DMS 273 treated with DMSO at 0.1 percent for 48 hours (cell line): ENCODE data around the gene TRDN.
"Not testable (repeated sequence)": the region's sequence is repeated elsewhere in the genome, so short reads cannot be mapped to it uniquely, and the experiment has no call there.

ENCODE experiments used
- DNase-seq: peaks from one replicate; lab custom pipeline; 2025; lab: John Stamatoyannopoulos, UW

TRDN gene

DNA sequence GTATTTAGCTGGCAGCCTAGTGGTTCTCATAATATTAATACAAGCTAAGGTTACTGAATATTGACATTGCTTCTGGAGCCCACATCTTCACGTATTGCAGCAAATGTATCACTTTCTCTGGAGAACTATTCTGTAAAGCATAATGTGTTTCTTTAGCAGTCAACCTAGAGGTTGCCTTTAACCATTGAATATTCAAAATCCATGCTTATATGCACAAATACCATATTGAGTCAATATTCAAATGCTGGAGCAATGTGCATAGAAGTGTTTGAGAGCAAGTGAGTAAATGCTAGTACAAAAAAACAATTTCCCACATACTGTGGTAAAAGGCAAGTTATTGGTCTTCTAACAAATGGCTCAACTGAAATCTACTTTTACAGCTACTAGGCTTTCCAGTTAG, 231.8 kb downstream of the TRDN start:
- DNase-seq = no peak

DNA sequence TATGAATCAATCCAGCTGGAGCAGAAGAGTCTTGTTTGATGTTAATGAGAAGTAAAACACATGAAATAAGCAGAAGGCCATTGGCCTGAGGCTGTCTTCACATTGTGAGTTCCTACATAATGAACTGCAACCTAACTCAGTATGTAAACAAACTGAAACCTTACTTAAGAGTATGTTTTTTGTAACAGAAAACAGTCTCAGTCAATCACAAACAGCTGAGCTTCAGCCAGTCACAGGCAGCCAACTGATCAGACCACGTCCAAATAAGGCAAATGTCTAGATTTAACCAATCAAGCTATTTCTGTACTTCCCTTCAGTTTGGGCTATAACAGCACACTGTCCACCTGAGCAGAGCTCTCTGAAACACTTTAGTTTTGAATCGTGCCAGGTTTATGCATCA, 234.7 kb downstream of the TRDN start:
- DNase-seq = no peak

DNA sequence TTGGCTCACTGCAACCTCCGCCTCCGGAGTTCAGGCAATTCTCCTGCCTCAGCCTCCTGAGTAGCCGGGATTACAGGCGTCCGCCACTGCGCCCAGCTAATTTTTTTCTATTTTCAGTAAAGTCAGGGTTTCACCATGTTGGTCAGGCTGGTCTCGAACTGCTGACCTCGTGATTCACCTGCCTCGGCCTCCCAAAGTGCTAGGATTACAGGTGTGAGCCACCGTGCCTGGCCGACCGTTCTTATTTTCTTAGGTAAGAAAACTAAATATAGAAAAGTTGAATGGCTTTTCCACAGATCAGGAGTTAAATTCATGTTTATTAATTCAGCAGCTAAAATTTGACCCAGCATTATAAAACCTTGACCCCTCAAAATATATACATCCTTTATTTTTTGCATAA, 238.7 kb downstream of the TRDN start:
- DNase-seq = no peak

DNA sequence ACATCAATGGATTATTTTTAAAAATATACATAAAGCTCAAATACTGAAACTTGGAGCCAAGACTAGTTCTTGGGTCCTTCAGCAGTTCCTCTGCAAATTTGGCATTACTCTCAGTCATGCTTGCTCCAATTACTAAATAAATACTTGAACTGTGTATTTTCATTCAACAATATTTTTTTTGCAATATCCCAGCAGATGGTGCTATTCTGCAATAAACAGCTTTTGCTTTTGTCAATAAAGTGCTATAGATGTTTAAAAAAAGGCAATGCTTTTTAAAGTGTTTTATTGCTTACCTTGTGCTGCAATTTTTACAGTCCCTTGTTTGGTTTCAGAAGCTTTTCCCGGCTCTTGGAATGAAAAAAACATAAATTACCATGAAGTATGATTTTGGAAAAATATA, 243.4 kb downstream of the TRDN start:
- no peak for DNase-seq

DNA sequence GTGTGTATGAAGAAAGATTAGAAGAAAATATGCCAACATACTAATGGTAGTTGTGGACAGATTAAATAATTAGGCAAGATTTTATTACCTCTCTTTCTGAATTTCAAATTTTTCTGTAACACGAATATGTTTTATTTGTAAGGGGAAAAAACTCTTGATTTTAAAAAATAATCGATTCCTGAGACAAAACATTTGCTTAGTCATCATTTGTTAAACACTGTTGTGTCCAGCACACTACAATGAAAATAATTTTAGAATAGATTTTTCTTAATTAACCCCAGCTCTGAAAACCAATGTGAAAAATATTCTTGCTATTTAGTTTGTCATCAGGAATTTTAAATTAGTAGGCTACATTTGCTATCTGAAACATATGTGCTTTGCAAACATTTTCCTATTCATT, 253.0 kb downstream of the TRDN start:
- DNase-seq = no peak

DNA sequence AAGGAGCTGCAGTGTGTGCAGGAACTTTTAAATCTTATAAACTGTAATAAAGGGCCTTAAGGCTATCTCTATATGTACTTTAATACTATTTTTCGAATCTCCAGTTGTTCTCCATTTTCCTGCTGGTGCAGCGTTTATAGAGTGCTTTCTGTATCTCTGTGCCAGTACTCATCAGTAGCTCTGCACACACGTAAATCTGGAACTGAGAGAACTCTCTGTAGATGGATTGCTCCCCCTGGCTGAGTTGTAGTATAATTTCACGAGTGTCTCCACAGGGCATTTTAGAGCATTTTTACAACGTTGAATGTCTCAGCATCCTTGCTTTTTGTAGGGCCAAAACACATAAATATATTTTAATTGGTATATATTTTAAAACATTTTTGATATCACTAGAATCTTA, 256.5 kb downstream of the TRDN start:
- DNase-seq = no peak

DNA sequence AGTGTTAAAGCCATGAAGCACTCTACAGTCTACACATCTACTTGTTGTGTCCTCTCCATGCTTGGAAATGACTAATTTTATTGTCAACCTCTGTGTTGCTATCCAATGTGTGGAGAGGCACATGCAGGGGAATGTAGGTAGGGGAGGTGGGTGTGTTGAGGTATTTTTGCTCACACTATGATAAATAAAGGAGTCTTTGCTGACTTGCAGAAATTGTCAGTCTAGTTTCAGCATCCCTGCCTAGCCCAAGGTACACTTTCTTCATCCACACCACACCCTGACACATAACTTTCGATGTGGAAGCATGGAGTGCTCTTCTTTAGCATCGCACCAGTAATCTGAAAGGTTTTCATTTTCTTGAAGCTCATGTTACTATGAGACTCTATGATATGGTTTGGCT, 264.0 kb downstream of the TRDN start:
- DNase-seq = no peak

DNA sequence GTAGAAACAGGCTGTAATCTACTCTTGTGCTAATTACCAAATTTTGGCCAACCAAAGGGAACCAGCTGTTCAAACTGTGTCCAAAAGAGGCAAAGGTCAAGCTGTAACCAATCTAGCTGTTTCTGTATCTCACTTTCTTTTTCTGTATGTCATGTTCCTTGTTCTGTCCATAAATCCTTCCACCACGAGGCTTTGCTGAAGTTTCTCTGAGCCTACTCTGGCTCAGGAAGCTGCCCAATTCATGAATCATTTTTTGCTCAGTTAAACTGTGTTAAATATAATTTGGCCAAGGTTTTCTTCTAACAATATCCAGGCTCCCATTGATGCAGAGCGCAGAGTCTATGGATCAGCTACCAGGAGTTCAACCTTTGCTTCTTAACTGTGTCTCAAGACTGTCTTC, 272.8 kb downstream of the TRDN start:
- no peak for DNase-seq

DNA sequence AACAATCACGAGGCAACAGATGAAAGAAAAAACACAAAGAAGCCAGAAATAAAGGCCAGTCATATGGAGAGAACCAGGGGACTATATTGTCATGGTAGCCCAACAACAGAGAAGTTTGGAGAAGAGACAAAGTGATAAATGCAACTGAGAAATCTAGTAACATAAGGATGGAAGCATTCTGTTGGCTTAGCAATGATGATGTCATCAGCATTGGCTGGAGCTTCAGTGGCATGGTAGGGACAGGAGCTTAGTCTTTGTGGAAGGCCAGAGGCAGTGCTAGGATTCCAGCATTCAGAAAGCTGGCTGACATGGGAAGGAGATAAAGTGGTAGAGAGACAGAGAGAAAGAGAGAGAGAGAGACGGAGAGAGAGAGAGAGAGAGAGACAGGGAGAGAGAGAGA, 276.4 kb downstream of the TRDN start:
- DNase-seq = no peak

DNA sequence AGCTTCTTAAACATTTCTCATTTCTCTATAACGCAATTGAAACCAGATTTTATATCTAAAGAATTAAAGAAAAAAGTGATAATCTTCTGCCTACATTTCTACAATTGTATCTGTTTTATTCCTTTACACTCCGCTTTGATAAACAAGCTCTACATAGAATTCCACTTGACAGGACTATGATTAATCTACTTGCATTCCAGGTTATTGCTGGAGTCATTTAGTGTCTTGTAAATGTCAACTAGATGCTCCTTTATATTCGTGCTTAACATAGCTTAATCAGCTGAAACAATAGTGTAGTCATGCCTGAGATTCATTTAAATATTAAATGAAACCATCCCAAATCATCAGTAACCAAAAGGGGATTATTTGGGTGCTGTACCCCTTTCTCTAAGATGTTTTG, 284.0 kb downstream of the TRDN start:
- no peak for DNase-seq

DNA sequence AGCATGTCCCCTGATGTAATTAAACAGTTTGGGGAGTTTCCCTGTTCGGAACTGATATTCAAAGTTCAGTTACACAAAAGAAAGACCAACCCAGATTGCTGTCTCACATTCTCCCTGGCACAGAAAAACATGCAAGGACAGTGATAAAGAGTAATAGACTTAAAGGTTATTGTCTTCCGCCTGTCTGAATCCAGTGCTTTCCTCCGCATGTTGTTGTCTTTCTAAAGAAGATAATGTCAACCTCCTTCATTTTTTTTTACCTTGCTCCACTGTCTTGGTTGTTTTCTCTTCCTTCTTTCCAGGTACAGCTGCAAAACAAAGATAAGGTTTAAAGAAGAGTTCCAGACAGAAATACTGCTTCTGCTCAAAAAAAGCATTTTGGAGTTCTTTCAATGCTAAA, 284.5 kb downstream of the TRDN start:
- no peak for DNase-seq

DNA sequence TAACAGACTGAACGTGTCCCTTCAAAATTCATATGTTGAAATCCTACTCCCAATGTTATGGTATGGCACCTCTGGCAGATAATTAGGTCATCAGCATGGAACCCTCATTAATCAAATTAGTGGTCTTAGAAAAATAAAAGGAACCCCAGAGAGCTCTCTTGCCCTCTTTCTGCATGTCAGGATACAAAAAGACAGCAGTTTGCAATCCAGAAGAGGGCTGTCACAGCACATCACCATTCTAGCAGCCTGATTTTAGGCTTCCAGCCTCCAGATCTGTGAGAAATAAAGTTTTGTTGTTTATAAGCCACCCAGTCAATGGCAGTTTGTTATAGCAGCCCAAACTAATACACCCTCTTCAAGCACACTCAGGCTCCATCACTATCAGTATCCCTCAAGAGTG, 292.9 kb downstream of the TRDN start:
- no peak for DNase-seq

DNA sequence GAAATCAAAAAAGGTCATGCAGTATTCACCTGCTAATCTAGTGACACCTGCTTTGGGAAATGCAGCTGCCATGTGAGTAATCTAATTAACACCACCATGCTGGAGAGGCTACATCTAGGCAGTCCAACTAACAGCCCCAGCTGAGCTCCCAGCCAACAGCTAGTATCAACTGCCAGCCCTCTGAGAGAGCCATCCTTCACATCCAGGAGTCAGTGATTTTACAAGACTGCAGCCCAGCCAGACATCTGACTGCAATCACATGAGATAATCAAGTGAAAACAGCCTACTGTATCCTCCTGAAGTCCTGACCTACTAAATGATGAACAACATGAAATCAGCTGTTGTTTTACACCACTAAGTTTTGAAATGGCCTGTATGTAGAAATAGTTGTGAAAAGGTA, 298.4 kb downstream of the TRDN start:
- no peak for DNase-seq

DNA sequence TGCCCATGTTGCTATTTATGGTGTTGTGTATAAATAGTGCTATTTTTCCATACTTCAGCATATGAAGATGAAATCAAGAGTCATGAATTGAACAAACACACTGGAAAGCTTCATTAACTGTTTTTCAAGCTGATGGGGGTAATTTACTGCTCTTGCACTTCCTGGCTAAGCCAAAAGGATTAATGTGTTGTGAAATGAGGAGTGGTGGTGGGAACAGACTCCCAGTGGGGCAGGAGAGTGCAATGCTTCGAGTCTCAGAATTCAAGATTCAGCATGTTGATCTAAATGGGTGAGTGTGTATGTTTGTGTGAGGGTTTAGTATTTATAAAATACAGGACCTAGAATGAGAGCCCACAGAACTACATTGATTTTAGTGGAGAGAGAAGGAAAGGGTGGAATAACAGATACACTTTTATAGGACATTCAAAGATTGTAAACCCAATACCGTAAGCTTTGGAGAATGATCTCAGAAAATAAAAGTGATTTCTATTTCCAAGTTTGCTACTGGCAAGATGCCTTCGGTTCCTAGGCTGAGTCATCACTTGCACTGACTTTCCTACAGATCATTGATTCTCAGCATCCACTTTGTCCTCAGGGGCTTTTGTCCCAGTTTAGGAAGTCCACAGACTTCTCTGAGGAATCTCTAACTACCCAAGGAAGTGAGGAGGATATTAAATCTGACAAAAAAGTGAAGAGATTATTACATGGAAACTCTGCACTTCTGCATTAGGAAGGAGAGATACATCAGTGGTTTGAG, 303.6 kb downstream of the TRDN start:
- DNase-seq = no peak

DNA sequence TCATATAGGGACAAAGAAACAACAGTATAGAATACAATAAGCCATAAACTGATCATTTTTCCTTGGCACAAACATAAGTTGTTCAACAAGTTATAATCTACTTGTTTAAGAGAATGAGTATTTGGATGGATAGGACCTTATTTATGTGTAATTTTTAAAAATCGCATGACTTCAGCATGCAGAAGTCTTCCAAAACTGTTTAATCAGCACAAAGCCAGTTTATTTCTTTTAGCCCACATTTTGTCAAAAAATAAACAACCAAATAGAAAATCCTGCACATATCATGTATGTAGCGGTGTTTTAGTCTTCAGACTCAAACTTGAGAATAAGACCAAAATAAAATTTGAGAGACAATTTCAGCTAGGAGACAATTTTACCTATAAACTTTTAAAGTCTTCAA, 304.7 kb downstream of the TRDN start:
- DNase-seq = no peak

DNA sequence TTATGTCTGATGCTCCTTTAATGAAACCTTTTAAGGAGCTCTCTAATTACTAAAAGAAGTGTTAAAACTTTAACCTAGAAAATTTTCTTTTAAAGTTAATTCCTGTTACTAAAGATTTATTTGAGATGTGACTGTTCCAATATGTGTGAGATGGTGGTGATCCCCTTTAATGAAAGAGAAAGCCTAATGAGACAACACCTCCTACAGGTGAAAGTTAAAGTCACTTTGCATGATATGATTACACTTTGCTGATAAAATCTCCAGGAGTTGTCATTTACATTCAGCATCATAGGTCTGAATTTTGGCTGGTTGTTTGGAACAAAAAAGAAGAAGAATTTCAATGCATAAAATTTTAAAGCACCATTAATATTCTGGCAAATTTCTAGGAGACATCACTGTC, 307.4 kb downstream of the TRDN start:
- DNase-seq = no peak

DNA sequence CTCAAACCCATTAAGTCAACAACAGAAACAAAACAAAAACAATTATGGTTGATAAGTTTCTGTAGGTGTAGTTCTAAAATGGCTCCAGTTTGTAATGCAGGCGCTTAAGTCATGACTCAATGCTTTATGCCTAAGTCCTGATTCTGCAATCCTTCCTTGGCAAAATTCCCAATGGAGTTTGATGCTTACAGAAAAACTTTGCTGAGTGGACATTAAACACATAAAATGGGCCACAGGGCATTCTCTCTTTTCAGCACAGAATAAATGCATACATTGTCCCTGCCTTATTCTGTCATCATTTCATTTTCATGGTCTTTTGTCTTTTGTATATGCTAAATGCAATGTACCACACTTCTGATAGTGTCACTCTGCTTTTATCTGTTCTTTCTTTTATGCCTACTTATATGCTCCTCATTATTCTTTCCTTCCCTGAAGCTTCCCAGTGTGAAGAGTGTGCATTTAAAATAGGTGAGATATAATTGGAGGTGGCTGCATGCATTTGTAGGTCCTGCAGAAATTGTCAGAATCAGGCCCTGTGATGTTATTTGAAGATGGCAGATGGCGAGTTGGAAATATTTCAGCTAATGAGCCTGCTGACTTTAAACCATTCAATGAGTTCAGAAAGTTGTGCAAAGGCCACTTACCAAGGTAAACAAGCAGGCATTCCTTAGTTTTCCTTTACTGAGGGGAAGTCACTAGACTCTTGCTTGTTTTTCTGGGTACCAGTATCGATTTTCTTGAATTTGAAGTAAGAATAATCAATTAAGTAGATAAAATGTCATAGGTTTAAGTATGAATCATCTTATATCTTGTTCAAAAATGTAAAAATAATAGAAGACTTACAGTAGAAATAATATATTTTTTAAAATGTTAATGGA, 313.1 kb downstream of the TRDN start:
- DNase-seq = no peak

DNA sequence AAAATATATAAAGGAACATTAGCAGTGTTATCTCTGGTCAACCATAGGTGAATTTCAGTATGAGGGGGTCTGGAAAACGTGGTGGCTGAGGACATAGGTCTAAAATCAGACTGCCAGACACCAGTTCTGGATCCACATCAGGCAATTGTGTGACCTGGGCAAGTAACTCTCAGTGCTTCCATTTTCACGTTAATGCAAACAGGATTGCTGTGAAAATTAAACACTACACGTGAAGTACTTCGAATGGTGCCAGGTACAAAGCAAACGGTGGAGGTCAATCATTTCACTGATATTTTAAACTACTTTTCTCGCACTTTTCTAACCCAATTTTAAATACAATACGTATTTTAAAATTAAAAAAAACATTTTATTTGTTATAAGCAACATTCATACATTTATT, 315.7 kb downstream of the TRDN start:
- DNase-seq = no peak

DNA sequence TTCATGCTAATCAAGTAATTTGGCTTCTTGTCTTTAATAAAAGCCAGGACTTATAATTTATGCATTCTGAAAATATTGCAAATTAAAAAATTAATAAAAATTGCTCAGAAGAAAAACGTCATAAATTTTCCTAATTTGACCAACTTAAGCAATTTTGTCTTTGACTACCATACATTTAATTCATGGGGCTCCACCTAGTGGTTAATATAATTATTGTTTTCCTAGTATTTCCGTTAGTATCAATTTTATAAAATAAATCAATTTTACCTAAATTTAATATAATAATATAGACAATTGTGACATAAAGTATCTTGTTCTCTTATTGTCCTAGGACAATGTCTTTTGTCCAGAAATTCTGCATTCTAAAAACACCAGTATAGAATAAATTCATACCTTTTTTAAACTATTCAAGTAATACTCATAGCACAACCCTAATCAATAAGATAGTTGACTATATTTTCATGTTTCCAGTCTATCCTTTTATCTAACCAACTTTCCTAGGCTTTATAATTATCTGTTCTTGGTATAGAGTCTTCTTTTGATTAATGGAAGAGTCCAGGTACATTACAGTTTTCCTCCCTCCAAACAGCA, 319.9 kb downstream of the TRDN start:
- no peak for DNase-seq

DNA sequence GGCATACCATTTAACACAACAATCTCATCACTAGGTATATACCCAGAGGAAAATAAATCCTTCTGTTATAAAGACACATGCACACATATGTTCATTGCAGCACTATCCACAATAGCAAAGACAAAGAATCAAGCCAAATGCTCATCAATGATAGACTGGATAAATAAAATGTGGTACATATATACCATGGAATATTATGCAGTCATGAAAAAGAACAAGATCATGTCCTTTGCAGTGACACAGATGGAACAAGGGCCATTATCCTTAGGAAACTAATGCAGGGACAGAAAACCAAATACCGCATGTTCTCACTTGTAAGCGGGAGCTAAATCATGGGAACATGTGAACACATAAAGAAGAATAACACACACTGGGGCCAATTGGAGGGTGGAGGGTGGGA, 322.3 kb downstream of the TRDN start:
- DNase-seq = not testable (repeated sequence)

DNA sequence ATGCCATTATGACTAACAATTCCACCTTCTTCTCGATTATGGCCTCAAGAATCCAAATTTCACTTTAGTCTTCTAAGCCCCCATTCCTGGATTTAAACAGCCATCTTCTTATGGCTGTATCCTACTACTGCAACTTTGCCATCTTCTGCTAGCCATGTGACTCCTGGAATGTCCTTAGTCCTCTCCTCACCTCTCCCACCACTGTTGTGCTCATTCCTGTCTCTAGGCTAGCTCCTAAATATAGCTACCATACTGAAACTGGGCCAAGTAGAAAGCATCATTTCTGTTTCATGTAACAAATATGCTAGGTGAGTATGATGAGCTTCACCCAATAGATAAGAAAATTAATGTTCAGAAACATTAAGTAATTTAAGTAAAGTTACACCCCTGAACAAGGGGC, 327.6 kb downstream of the TRDN start:
- no peak for DNase-seq

DNA sequence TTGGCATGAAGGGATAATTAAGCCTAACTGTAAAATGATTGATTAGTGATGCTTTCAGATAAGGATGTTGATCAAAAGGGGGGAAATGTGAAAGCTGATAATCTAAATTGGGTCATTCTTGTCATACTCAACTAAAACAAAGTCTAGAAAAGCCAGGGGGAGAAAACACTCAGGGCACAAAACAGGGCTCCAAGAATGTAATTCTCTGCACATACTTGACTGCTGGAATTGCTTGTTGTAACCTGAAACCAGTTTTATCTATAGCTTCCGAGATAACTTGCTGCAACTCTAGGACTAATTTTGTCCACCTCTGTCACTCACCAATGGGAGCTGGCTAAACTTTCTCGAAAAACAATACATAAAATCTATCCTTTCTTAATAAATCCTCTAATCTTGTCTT, 330.4 kb downstream of the TRDN start:
- DNase-seq = no peak

DNA sequence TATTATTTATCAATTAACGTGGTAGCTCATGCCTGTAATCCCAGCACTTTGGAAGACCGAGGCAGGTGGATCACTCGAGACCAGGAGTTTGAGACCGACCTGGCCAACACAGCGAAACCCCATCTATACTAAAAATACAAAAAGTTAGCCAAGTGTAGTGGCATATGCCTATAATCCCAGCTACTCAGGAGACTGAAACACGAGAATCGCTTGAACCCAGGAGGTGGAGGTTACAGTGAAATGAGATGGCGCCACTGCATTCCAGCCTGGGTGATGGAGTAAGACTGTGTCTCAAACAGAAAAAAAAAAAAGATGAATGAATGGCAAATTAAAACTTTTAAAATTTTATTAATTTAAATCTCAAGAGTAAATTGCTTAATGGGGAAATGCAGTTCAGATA, 341.1 kb downstream of the TRDN start:
- no peak for DNase-seq
